DND-41 (cell line): Measurements from ENCODE around the gene MSMP.

Experiments used
- CTCF ChIP-seq: IDR thresholded peaks from 2 replicates; pipeline ENCODE4 v1.5.1; 2012; ENCODE audit warnings: borderline replicate concordance, low read length, moderate library complexity, mild to moderate bottlenecking; ENCODE audit not compliant: poor library complexity, severe bottlenecking; ENCODE audit errors: extremely low read depth
- EZH2 ChIP-seq: IDR thresholded peaks from 3 replicates; pipeline ENCODE4 v1.6.1; 2012; ENCODE audit warnings: borderline replicate concordance, low read depth, mild to moderate bottlenecking, moderate library complexity, low read length, inconsistent platforms; ENCODE audit not compliant: severe bottlenecking

GRCh38 chr9:35705836-35706430 is 48.1 kb downstream of the MSMP start:
- TF ChIP-seq CTCF (no peak), EZH2 (no peak)
